SK-N-SH (cell line): ENCODE measurements around the gene OR52E8. TPM values are rescaled to one million over a fixed set of nuclear protein-coding genes. Genes with fewer than 3 reads are reported as not detected.

Experiments
- CTCF ChIA-PET: fragments of 300-600, 350-600 bp; formaldehyde crosslinking; extraction: SDS; loops from one replicate; lab custom pipeline; 2021; lab: Yijun Ruan, JAX
- POLR2A ChIA-PET: fragments of 350-600 bp; sonication (Branson Sonifier 250); formaldehyde crosslinking; extraction: SDS; loops from one replicate; lab custom pipeline; 2020; ENCODE audit warnings: antibody characterized with exemption, inconsistent platforms; lab: Yijun Ruan, JAX
- DNase-seq: peaks from one replicate; pipeline ENCODE4 v3.0.0; 2012
- H2AFZ ChIP-seq: fragments of 200-600 bp; sonication (generic); 2 replicates; pipeline ENCODE4 v1.8.1; 2016; ENCODE audit warnings: antibody characterized with exemption, mild to moderate bottlenecking, low read depth
- H3F3A ChIP-seq: fragments of 200-600 bp; sonication (generic); replicated peaks from 2 replicates; pipeline ENCODE3; 2016; ENCODE audit warnings: antibody characterized with exemption, mild to moderate bottlenecking; ENCODE audit not compliant: insufficient read depth
- H3K27ac ChIP-seq, 2 experiments: fragments of 200-500 bp in 1 of 2; fragments of 200-600 bp in 1 of 2; sonication (Bioruptor generic) in 1 of 2; sonication (generic), shearing (Covaris generic) in 1 of 2; 2 replicates each; pipeline versions ENCODE4 v1.5.1 to v1.6.1; 2014 to 2016; ENCODE audit warnings: low read depth in 2 of 2, inconsistent platforms in 1 of 2, low read length in 1 of 2, mild to moderate bottlenecking in 1 of 2, mixed read lengths in 1 of 2
- H3K27me3 ChIP-seq: fragments of 200-600 bp; sonication (generic), shearing (Covaris generic); 2 replicates; pipeline ENCODE4 v1.6.1; 2016; ENCODE audit warnings: mixed run types; ENCODE audit not compliant: insufficient read depth
- H3K36me3 ChIP-seq, 2 experiments: fragments of 200-500 bp in 1 of 2; fragments of 200-600 bp in 1 of 2; sonication (Bioruptor generic) in 1 of 2; sonication (generic) in 1 of 2; replicated peaks in 1 of 2; 2 replicates each; pipeline versions ENCODE3 to v1.5.1; 2014 to 2016; ENCODE audit warnings: low read length in 1 of 2, mild to moderate bottlenecking in 1 of 2; ENCODE audit not compliant: insufficient read depth in 2 of 2, control insufficient read depth in 1 of 2
- H3K4me1 ChIP-seq, 2 experiments: fragments of 200-500 bp in 1 of 2; fragments of 200-600 bp in 1 of 2; sonication (Bioruptor generic) in 1 of 2; sonication (generic), shearing (Covaris generic) in 1 of 2; 2 replicates each; pipeline versions ENCODE4 v1.5.1 to v1.6.1; 2014 to 2016; ENCODE audit warnings: low read depth in 1 of 2, low read length in 1 of 2, mixed run types in 1 of 2; ENCODE audit not compliant: insufficient read depth in 2 of 2, control insufficient read depth in 1 of 2
- H3K4me2 ChIP-seq: fragments of 200-600 bp; sonication (generic), shearing (Covaris generic); 2 replicates; pipeline ENCODE4 v1.6.1; 2017; ENCODE audit warnings: mixed run types
- H3K4me3 ChIP-seq, 2 experiments: fragments of 200-500 bp in 1 of 2; fragments of 200-600 bp in 1 of 2; sonication (Bioruptor generic) in 1 of 2; sonication (generic), shearing (Covaris generic) in 1 of 2; 2 replicates each; pipeline versions ENCODE4 v1.5.1 to v1.8.1; 2014 to 2016; ENCODE audit warnings: low read depth in 2 of 2, inconsistent platforms in 1 of 2, low read length in 1 of 2, mild to moderate bottlenecking in 1 of 2, mixed read lengths in 1 of 2, moderate library complexity in 1 of 2
- H3K79me2 ChIP-seq: fragments of 200-600 bp; sonication (generic); 2 replicates; pipeline ENCODE4 v1.8.1; 2017; ENCODE audit warnings: mild to moderate bottlenecking; ENCODE audit not compliant: insufficient read depth
- H3K9ac ChIP-seq: fragments of 200-600 bp; sonication (generic); 2 replicates; pipeline ENCODE4 v1.6.1; 2017; ENCODE audit warnings: mixed run types
- H3K9me2 ChIP-seq: fragments of 200-600 bp; sonication (generic); 2 replicates; pipeline ENCODE4 v1.6.1; 2017; ENCODE audit warnings: mixed run types
- H3K9me3 ChIP-seq: fragments of 200-600 bp; sonication (generic); 2 replicates; pipeline ENCODE4 v1.6.1; 2017; ENCODE audit warnings: mixed run types, mild to moderate bottlenecking, moderate library complexity
- H4K20me1 ChIP-seq: fragments of 200-600 bp; sonication (generic); 2 replicates; pipeline ENCODE4 v1.6.1; 2017; ENCODE audit warnings: mild to moderate bottlenecking, mixed run types; ENCODE audit not compliant: insufficient read depth
- CHD2 ChIP-seq: fragments of 150-350 bp; IDR thresholded peaks from 2 replicates; pipeline ENCODE4 v1.6.1; 2018; ENCODE audit warnings: low read length; ENCODE audit not compliant: partially characterized antibody
- EZH2phosphoT487 ChIP-seq: fragments of 200-600 bp; sonication (generic); IDR thresholded peaks from 2 replicates; pipeline ENCODE4 v1.6.1; 2017; ENCODE audit warnings: low read depth, mixed run types, mild to moderate bottlenecking, antibody characterized with exemption, moderate library complexity, borderline replicate concordance
- FOSL2 ChIP-seq: IDR thresholded peaks from 2 replicates; pipeline ENCODE4 v1.4.0; 2012; ENCODE audit warnings: low read depth, mild to moderate bottlenecking, moderate library complexity, borderline replicate concordance
- FOXJ3 ChIP-seq: sonication (generic); formaldehyde crosslinking; IDR thresholded peaks from 2 replicates; pipeline ENCODE4 v1.5.1; 2020; ENCODE audit warnings: mild to moderate bottlenecking, missing genetic modification reagents
- GABPA ChIP-seq: IDR thresholded peaks from 2 replicates; pipeline ENCODE4 v1.4.0; 2012; ENCODE audit warnings: low read depth, mild to moderate bottlenecking
- GATA2 ChIP-seq: sonication (generic); formaldehyde crosslinking; IDR thresholded peaks from 2 replicates; pipeline ENCODE4 v1.5.0; 2020; ENCODE audit warnings: mild to moderate bottlenecking, missing genetic modification reagents
- JUND ChIP-seq: IDR thresholded peaks from 2 replicates; pipeline ENCODE4 v1.4.0; 2012
- MEF2A ChIP-seq: IDR thresholded peaks from 2 replicates; pipeline ENCODE4 v1.4.0; 2012; ENCODE audit warnings: low read depth, borderline replicate concordance
- MXI1 ChIP-seq: IDR thresholded peaks from 2 replicates; pipeline ENCODE4 v1.6.1; 2012; ENCODE audit warnings: mild to moderate bottlenecking, low read depth, low read length, improper control_type of control experiment
- NFIC ChIP-seq: IDR thresholded peaks from 2 replicates; pipeline ENCODE4 v1.4.0; 2012; ENCODE audit warnings: borderline replicate concordance
- NRF1 ChIP-seq: IDR thresholded peaks from 2 replicates; pipeline ENCODE4 v1.6.1; 2012; ENCODE audit warnings: low read depth, mild to moderate bottlenecking, low read length
- RAD21 ChIP-seq: IDR thresholded peaks from 2 replicates; pipeline ENCODE4 v1.6.1; 2012; ENCODE audit warnings: mild to moderate bottlenecking, low read length
- RFX5 ChIP-seq: IDR thresholded peaks from 2 replicates; pipeline ENCODE4 v1.6.1; 2012; ENCODE audit warnings: mild to moderate bottlenecking, improper control_type of control experiment, low read length
- SIN3A ChIP-seq: IDR thresholded peaks from 2 replicates; pipeline ENCODE4 v1.6.1; 2012; ENCODE audit warnings: low read depth, mild to moderate bottlenecking, low read length, moderate library complexity, borderline replicate concordance
- TAF1 ChIP-seq: IDR thresholded peaks from 2 replicates; pipeline ENCODE4 v1.6.1; 2012; ENCODE audit warnings: low read depth, mild to moderate bottlenecking, low read length, moderate library complexity, borderline replicate concordance
- TCF12 ChIP-seq: IDR thresholded peaks from 2 replicates; pipeline ENCODE4 v1.4.0; 2012
- TEAD4 ChIP-seq: IDR thresholded peaks from 2 replicates; pipeline ENCODE4 v1.4.0; 2012; ENCODE audit warnings: mild to moderate bottlenecking, borderline replicate concordance; ENCODE audit not compliant: insufficient read depth
- WGBS: methylation state at CpG from one replicate; pipeline ENCODE4 v1.1.6; 2017; ENCODE audit warnings: low lambda C conversion rate; 5-methylcytosine and 5-hydroxymethylcytosine counted together
- polyA plus RNA-seq, 3 experiments: library from polyadenylated mRNA; depleted of rRNA; stranded (reverse); fragments of >200 nt; gene quantifications; 2 replicates each; pipeline ENCODE4 v1.2.3, GENCODE V29; 2012
- TF ChIP-seq, protein P1 (sequence below): fragments of 200-600 bp; sonication (generic); IDR thresholded peaks from 2 replicates; pipeline ENCODE4 v1.6.1; 2017; ENCODE audit warnings: antibody characterized with exemption, mild to moderate bottlenecking, moderate library complexity
- TF ChIP-seq, protein P2 (sequence below): fragments of 150-350 bp; IDR thresholded peaks from 2 replicates; pipeline ENCODE4 v1.6.1; 2017; ENCODE audit warnings: antibody characterized with exemption, low read length, low read depth, borderline replicate concordance
- TF ChIP-seq, protein P3 (sequence below): IDR thresholded peaks from 2 replicates; pipeline ENCODE4 v1.6.1; 2012; ENCODE audit warnings: mild to moderate bottlenecking, low read depth, low read length, moderate library complexity
- TF ChIP-seq, protein P4 (sequence below): IDR thresholded peaks from 2 replicates; pipeline ENCODE4 v1.4.0; 2012; ENCODE audit warnings: low read depth, borderline replicate concordance

The OR52E8 gene
- polyA plus RNA-seq, 1 of the 3 experiments (the other 2 are of a cell fraction) = not detected

DNA sequence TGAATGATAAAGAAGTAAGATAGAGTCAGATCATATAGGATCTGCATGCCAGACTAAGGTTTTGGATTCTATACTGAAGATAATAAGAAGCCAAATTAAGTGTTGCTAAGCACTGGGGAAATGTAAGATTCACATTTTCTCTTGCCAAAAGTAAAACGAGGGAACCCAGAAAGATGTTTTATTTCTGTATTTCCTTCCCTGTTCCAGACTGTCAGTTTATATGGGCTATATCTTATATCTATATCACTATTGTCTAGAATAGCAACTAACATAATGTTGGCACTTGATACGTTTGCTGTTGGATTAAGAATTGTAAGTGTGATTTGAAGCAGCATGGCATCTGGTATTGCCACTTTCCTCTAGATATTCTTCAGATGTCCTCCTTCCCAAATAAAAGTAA lies 24.0 kb downstream of the OR52E8 start:
- no peaks in the 10 kb centered on the region for H3K9me3 ChIP-seq
- no peaks in the 10 kb centered on the region for H4K20me1 ChIP-seq
- H3K79me2 ChIP-seq = no peaks in the 10 kb centered on the region
- 3% methylated on average over 2 of the region's 2 CpGs for WGBS
- no peak overlapping the region for H3K4me2 ChIP-seq
- no peak overlapping the region for H3K9ac ChIP-seq
- no peaks in the 10 kb centered on the region for H3F3A ChIP-seq
- no peak for TF ChIP-seq RFX5
- TF ChIP-seq EZH2phosphoT487 = no peak
- TF ChIP-seq, protein P1, sequence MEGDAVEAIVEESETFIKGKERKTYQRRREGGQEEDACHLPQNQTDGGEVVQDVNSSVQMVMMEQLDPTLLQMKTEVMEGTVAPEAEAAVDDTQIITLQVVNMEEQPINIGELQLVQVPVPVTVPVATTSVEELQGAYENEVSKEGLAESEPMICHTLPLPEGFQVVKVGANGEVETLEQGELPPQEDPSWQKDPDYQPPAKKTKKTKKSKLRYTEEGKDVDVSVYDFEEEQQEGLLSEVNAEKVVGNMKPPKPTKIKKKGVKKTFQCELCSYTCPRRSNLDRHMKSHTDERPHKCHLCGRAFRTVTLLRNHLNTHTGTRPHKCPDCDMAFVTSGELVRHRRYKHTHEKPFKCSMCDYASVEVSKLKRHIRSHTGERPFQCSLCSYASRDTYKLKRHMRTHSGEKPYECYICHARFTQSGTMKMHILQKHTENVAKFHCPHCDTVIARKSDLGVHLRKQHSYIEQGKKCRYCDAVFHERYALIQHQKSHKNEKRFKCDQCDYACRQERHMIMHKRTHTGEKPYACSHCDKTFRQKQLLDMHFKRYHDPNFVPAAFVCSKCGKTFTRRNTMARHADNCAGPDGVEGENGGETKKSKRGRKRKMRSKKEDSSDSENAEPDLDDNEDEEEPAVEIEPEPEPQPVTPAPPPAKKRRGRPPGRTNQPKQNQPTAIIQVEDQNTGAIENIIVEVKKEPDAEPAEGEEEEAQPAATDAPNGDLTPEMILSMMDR = no peak
- TF ChIP-seq MEF2A = no peak
- TF ChIP-seq FOXJ3 = no peak
- TF ChIP-seq JUND = no peak
- TF ChIP-seq CHD2 = no peak
- no peak for TF ChIP-seq NFIC
- TF ChIP-seq TEAD4 = no peak
- no peak for TF ChIP-seq TCF12
- TF ChIP-seq FOSL2 = no peak
- TF ChIP-seq GABPA = no peak
- TF ChIP-seq NRF1 = no peak
- TF ChIP-seq, protein P2, sequence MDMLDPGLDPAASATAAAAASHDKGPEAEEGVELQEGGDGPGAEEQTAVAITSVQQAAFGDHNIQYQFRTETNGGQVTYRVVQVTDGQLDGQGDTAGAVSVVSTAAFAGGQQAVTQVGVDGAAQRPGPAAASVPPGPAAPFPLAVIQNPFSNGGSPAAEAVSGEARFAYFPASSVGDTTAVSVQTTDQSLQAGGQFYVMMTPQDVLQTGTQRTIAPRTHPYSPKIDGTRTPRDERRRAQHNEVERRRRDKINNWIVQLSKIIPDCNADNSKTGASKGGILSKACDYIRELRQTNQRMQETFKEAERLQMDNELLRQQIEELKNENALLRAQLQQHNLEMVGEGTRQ = no peak
- no peak overlapping the region for H3K27ac ChIP-seq
- ChIA-PET POLR2A (no interaction called here), CTCF (no interaction called here)
- H3K9me2 ChIP-seq = no peaks in the 10 kb centered on the region
- no peaks in the 10 kb centered on the region for H3K36me3 ChIP-seq
- H3K4me3 ChIP-seq = no peak overlapping the region
- no peaks in the 10 kb centered on the region for H3K4me1 ChIP-seq
- DNase-seq = no peak
- no peaks in the 10 kb centered on the region; the same call in 1 of the 2 replicates for H3K27me3 ChIP-seq
- no peak overlapping the region for H2AFZ ChIP-seq

DNA sequence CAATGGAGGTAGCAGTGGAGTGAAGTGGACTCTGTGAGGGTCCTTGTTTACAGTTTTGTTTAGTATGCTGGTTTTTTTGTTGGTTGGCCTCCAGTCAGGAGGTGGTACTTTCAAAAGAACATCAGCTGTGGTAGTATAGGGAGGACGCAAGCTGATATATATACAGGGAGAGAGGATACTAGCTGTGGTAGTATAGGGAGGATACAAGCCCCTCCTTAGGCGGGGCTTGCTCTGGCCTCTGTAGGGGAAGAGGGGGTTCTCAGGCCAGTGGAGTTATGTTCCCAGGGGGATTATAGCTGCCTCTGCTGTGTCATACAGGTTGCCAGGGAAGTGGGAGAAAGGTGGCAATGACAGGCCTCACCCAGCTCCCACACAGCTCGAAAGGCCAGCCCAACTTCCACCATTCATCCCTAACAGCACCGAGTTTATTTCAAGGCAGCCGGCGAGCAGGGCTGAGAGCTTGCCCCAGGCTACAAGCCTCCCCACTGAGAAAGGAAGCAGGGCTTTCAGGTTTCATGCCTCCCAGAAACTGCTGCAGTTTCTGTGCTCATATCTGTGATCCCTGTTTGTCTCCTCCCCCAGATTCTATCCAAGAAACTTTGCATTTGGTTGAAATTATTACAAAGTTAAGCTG lies 26.2 kb downstream of the OR52E8 start:
- H3K4me1 ChIP-seq = no peaks in the 10 kb centered on the region
- no peak overlapping the region for H2AFZ ChIP-seq
- H3K27me3 ChIP-seq = no peaks in the 10 kb centered on the region; the same call in 1 of the 2 replicates
- H4K20me1 ChIP-seq = no peaks in the 10 kb centered on the region
- H3K79me2 ChIP-seq = no peaks in the 10 kb centered on the region
- CTCF ChIA-PET = interaction anchor here (0.6 to 1.0 kb wide), 2 partner anchors 484 to 981 kb away, joined by 3 read pairs; no protein-coding TSS in a partner anchor
- no peaks in the 10 kb centered on the region for H3F3A ChIP-seq
- no peaks in the 10 kb centered on the region for H3K9me3 ChIP-seq
- H3K9ac ChIP-seq = no peak overlapping the region
- no peak overlapping the region for H3K4me3 ChIP-seq
- 6% methylated on average over 6 of the region's 6 CpGs for WGBS
- H3K36me3 ChIP-seq = no peaks in the 10 kb centered on the region
- DNase-seq = no peak
- no peaks in the 10 kb centered on the region for H3K9me2 ChIP-seq
- POLR2A ChIA-PET = no interaction called here
- H3K4me2 ChIP-seq = no peak overlapping the region
- H3K27ac ChIP-seq = no peak overlapping the region
- TF ChIP-seq SIN3A = no peak
- TF ChIP-seq MEF2A = no peak
- TF ChIP-seq TEAD4 = no peak
- TF ChIP-seq, protein P3, sequence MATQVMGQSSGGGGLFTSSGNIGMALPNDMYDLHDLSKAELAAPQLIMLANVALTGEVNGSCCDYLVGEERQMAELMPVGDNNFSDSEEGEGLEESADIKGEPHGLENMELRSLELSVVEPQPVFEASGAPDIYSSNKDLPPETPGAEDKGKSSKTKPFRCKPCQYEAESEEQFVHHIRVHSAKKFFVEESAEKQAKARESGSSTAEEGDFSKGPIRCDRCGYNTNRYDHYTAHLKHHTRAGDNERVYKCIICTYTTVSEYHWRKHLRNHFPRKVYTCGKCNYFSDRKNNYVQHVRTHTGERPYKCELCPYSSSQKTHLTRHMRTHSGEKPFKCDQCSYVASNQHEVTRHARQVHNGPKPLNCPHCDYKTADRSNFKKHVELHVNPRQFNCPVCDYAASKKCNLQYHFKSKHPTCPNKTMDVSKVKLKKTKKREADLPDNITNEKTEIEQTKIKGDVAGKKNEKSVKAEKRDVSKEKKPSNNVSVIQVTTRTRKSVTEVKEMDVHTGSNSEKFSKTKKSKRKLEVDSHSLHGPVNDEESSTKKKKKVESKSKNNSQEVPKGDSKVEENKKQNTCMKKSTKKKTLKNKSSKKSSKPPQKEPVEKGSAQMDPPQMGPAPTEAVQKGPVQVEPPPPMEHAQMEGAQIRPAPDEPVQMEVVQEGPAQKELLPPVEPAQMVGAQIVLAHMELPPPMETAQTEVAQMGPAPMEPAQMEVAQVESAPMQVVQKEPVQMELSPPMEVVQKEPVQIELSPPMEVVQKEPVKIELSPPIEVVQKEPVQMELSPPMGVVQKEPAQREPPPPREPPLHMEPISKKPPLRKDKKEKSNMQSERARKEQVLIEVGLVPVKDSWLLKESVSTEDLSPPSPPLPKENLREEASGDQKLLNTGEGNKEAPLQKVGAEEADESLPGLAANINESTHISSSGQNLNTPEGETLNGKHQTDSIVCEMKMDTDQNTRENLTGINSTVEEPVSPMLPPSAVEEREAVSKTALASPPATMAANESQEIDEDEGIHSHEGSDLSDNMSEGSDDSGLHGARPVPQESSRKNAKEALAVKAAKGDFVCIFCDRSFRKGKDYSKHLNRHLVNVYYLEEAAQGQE = no peak
- TF ChIP-seq, protein P4, sequence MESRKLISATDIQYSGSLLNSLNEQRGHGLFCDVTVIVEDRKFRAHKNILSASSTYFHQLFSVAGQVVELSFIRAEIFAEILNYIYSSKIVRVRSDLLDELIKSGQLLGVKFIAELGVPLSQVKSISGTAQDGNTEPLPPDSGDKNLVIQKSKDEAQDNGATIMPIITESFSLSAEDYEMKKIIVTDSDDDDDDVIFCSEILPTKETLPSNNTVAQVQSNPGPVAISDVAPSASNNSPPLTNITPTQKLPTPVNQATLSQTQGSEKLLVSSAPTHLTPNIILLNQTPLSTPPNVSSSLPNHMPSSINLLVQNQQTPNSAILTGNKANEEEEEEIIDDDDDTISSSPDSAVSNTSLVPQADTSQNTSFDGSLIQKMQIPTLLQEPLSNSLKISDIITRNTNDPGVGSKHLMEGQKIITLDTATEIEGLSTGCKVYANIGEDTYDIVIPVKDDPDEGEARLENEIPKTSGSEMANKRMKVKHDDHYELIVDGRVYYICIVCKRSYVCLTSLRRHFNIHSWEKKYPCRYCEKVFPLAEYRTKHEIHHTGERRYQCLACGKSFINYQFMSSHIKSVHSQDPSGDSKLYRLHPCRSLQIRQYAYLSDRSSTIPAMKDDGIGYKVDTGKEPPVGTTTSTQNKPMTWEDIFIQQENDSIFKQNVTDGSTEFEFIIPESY = no peak
- no peak for TF ChIP-seq GATA2 (CRISPR knock-in tag)
- TF ChIP-seq RAD21 = no peak
- no peak for TF ChIP-seq MXI1
- no peak for TF ChIP-seq TAF1
